GM12872 (cell line): ENCODE results near the gene KHDC3L.

Source experiments
- CTCF ChIP-seq: IDR thresholded peaks from 3 replicates; pipeline ENCODE4 v1.5.1; 2011; ENCODE audit warnings: low read depth, mild to moderate bottlenecking, low read length, moderate library complexity; ENCODE audit not compliant: insufficient read depth

KHDC3L gene

GRCh38 chr6:73362358-73362757, at the start of gene KHDC3L:
Gene KHDC3L, plus strand, starts transcription at chr6:73362658. Its CDS starts 72 bp downstream, at chr6:73362730.
- TF ChIP-seq CTCF: no peak

DNA sequence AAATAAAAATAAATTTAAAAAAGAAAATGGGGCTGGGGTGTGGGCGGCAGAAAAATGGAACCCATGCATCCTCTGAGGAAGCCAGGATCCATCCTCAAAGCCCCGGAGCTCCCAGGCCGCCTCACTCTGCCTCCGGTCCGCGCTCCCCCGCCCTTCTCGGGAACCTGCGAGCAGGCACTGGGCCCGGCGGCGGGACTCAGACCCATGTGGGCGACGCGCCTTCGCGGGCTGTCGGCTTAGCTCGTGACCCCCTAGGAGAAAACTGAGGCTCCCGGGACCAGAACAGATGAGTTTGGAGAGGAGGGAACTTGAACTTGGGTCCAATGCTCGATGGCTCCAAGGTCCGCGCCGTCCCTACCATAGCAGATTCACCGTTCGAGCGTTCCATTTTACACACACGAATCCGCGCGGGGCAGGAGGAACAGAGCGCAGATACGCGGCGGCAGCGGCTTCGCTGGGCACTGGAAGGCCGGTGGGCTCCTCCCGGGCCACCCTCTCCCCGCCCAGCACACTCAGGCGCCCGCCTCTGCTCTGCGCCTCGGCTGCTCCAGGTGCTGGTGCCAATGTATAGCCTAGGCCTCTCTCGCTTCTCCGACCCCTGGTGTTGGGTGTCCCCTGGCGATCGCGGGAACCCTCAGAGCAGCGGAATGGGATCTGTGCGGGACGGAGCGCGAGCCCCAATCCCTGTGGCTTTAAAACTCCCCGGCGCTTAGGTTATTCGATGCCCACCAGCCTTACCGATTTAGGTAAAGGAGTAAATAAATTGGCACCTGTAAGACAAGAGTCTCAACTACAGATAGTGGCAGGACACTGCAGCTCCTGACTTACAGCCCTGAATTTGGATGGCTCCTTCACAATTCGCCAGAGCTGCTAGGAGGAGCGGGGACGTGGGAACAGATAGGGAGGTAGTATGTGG, 47.6 kb upstream of the KHDC3L start:
- no peak for TF ChIP-seq CTCF

DNA sequence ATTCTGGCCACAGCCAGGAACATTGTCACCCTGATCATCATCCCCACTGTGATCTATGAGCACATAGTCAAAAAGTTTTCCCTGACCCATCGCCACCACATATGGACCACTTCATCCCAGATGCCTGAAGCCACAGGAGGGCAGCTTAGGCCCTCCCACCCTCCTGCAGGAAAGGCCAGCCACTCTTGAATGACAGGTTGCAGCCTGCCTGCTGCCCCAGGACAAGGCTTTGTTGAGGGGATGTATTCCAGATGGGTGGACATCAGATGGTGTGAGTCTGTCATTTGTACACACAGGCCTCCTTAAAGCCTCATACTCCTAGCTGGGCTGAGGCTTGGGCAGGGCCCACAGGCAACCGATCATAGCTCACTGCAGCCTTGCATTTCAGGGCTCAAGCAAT, 39.1 kb upstream of the KHDC3L start:
- TF ChIP-seq CTCF: no peak

DNA sequence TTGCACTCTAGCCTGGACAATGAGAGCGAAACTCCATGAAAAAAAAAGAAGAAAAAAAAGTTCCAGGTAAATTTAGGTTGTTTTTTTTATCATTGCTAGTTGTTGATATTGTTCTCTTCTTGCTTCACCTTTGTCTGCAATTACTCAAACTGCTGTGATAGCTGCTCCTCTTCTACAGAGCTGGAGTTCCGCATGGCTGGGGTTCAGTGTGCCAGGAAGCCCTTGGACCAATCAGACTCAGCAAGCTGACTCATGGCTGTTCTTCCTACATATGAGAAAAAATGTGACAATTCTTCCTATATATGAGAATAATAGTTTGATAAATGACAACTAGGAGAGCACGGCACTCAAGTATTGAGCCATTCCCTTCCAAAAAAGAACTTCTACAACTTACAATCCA, 36.8 kb upstream of the KHDC3L start:
- TF ChIP-seq CTCF: no peak

DNA sequence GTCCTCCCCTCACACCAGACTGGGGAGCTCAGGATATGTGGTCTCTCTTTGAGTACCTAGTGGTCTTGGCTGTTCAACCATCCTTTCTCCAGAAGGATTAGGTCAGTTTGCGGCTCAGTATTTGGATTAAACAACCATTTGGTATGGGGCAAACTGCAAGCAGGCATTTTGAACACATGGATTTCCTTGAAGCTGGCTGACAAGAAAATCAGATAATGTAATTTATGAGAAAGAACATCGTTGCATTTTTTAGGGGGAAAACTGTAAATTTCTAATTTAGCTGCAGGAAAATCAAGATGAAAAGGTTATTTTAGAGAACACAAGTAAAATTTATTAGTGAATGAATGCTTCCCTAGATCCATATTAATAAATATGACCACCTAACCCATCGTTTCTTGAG, 33.7 kb upstream of the KHDC3L start:
- no peak for TF ChIP-seq CTCF

GRCh38 chr6:73329201-73329600, 33.3 kb upstream of the KHDC3L start:
- TF ChIP-seq CTCF: no peak

DNA sequence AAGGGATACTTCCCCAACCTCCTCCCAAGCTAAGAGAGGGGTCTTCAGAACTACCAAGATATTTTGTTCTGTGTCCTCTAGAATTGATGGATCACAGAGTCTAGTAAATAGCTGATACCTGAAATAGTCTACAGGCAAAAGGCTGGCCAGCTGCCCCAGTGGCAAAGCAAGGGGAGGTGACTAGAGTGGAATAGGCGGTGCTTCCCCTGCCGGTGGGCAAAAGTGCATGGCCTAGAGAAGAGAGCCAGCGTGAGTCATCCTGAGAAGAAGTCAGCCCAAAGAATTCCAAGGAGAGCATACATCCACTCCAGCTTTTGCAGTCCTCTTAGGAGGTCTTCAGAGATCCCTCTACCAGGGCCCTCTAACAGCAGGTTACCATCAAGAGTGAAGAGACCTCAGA, 23.1 kb upstream of the KHDC3L start:
- no peak for TF ChIP-seq CTCF
